A673 (cell line): ENCODE data around the gene ELL.

ENCODE experiments used
- CTCF ChIP-seq: fragments of 300-800, 200-600 bp; sonication (generic); conservative IDR thresholded peaks from 2 replicates; pipeline ENCODE4 v1.5.1; 2017; ENCODE audit warnings: low read depth, mild to moderate bottlenecking, antibody characterized with exemption, low read length, moderate library complexity, mixed read lengths
- EZH2 ChIP-seq: fragments of 200-600 bp; sonication (generic); IDR thresholded peaks from 2 replicates; pipeline ENCODE4 v1.6.1; 2017; ENCODE audit warnings: borderline replicate concordance, low read depth, mild to moderate bottlenecking, mixed read lengths, antibody characterized with exemption, low read length; ENCODE audit not compliant: poor library complexity, severe bottlenecking

- TF ChIP-seq CTCF (no peak), EZH2 (no peak)
Measured at GRCh38 chr19:18421371-18421959, 100.4 kb downstream of the ELL start.
